D721Med (cell line): ENCODE measurements around the gene CDKAL1.

Experiments used
- DNase-seq: peaks from one replicate; pipeline ENCODE4 v3.0.0; 2011; ENCODE audit warnings: low spot score; ENCODE audit not compliant: insufficient read length
- FAIRE-seq: peaks from 2 replicates; lab custom pipeline; 2011; peaks lifted over from hg19 to GRCh38; lab: Jason Lieb, UNC
- TF ChIP-seq, protein P1 (sequence below): IDR thresholded peaks from 2 replicates; pipeline ENCODE4 v1.5.1; 2012; ENCODE audit warnings: mild to moderate bottlenecking, control low read depth; ENCODE audit not compliant: insufficient read depth; ENCODE audit errors: missing control alignments

The CDKAL1 gene

DNA sequence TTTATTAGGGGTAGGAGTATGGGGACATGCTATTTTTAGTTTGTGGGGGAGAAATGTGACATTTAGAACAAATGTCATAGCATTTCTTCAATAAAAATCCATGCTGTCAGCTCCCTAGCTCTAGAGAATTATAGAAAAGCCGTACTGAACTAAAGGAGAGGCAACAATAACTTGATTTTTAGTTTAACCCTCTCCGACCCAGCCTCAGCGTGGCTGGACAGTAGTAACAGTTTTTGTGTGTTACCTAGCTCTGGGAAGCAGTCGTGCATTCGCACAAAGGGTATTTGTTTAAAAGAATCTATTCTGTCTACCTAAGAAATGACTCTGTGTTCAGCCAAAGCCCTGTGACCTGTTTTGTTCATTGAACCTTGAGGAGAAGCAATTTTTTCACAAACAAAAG is 616.9 kb downstream of the CDKAL1 start:
- TF ChIP-seq, protein P1, sequence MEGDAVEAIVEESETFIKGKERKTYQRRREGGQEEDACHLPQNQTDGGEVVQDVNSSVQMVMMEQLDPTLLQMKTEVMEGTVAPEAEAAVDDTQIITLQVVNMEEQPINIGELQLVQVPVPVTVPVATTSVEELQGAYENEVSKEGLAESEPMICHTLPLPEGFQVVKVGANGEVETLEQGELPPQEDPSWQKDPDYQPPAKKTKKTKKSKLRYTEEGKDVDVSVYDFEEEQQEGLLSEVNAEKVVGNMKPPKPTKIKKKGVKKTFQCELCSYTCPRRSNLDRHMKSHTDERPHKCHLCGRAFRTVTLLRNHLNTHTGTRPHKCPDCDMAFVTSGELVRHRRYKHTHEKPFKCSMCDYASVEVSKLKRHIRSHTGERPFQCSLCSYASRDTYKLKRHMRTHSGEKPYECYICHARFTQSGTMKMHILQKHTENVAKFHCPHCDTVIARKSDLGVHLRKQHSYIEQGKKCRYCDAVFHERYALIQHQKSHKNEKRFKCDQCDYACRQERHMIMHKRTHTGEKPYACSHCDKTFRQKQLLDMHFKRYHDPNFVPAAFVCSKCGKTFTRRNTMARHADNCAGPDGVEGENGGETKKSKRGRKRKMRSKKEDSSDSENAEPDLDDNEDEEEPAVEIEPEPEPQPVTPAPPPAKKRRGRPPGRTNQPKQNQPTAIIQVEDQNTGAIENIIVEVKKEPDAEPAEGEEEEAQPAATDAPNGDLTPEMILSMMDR, result no peak
- FAIRE-seq, result no peak
- no peak for DNase-seq

DNA sequence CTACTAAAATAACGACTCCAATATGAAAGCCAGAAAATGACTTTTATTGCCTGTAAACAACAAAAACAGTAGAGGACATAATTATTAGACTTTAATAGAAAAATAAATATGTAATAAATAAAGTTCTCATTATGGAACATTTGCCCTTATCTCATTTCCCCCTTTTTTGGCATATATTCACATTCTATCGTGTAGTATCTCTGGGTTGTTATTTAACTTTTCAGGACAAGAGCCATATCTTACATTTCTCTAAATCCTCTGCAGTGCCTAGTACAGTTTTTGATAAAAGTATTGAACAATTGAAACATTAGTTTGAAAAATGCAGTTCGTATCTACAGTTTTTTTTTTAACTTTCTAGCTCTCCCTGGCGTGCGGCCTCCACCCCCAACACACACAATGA is 617.3 kb downstream of the CDKAL1 start:
- TF ChIP-seq, protein P1, result no peak
- FAIRE-seq (no peak), DNase-seq (no peak)

DNA sequence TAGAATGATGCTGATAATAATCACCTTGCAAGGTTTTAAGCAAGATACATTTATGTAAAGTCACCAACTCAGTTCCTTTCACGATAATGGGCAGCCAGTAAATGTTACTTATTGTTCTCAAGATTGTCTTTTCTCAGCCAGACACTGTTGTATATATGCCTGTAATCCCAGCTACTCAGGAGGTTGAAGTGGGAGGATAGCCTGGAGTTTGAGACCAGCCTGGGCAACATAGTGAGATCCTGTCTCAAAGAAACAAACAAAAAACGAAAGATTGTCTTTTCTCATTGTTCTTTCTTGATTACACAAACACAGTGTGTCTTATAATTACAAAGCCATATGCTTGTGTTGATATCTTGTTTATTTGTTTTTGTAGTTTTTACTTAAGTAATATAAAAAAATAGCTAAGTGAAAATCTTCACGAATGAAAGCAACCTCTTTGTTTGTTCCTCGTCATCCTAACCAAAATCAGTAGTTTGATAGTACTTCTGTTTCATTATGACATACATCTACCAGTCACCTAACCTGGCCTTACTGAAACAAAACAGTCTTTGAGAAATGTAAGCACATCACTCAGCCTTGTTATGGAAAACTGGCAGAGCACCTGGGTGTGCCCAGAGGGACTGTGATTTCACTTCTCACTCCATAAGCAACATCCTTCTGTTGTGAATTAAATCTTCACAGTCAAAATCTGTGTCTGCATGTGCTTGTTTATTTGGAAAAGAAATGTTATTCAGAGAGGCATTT is 623.1 kb downstream of the CDKAL1 start:
- DNase-seq (no peak), FAIRE-seq (no peak)
- TF ChIP-seq, protein P1, result no peak

DNA sequence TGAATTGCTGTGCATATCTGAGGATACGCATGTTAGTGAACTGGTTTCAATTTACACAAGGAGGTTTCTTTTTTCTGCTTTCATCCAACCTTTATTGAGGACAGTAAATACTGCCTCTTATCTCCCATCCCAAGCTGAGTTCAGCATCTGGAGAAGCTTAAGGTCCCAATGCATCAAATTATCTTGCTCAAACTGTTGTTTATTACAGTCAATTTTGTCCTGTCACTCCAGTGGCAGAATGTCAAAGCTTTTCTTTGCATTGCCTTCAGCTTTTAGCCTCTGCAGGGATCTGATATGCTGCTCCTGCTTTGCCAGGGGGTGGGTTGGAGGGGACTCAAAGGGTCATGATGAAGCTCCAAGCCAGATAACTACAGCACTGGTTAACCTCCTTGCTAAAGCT is 623.9 kb downstream of the CDKAL1 start:
- TF ChIP-seq, protein P1, result no peak
- no peak for FAIRE-seq

DNA sequence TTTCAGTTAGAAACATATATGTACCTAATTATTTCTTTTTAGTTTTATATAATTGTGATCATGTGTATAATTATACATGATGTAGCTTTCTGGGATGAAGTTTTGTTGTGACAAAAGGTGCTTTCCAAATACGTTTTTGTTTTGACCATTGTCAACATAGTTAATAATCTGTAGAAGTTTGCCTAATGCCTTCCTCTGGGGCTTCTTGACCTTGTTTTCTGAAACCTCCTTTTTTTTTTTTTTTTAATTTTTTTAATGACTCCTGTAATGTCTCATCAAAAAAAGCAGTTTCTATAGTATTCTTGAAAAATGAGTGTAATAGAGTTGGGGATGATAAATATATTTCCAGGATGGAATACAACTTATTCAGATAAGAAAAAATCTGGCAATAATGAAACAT is 624.6 kb downstream of the CDKAL1 start:
- no peak for FAIRE-seq

More for the DNA sequence above, 623.9 kb downstream of the CDKAL1 start:
- DNase-seq, result no peak

DNA sequence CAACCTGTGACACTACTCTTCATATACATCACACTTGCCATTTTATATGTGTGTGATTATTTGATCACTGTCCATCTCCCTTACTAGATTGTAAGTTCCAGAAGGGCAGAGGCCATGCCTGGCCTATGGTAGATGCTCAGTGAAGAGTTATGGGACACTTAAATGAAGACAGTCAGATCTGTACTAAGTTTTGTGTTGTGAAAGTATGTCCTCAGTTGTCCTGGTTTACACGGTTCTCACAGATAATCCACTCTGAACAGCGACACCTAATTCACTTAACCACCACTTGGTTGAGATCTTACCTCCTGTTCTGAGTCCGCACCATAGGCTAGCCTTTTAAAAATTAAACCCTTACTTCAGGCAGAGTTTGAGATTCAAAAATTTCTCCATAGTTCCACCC is 625.2 kb downstream of the CDKAL1 start:
- FAIRE-seq (peak; percentile 21), DNase-seq (no peak)
- TF ChIP-seq, protein P1, result no peak

More for the DNA sequence above, 624.6 kb downstream of the CDKAL1 start:
- DNase-seq, result no peak
- TF ChIP-seq, protein P1, result no peak

DNA sequence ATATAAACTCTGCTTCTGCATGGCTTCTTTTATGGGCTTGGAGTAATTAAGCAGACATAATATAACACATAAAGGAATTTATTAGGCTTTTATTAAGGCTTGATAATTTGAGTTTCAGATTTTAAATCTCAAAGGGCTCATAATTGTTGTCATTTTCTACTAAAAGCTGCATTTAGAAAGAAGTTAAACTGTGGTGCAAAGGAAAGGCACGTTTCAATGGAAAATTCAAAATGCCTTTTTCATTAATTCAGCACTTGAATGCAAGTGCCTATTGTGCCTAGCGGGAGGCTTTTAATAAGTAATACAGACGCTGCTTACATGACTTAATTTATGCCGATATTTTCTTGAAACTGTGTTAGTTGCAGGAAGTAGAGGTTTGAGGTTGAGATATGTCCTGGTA is 627.5 kb downstream of the CDKAL1 start:
- DNase-seq (no peak), FAIRE-seq (no peak)
- TF ChIP-seq, protein P1, result no peak
